HepG2 (cell line): ENCODE results near the gene MRPL28. TPM values are rescaled to one million over a fixed set of nuclear protein-coding genes. Genes with fewer than 3 reads are reported as not detected.

Experiments used
- ATAC-seq: fragments of 200-7000 bp; cut with Tn5 transposase; 3 replicates; pipeline ENCODE4 v1.9.1; 2020; ENCODE audit warnings: mild to moderate bottlenecking, moderate library complexity
- BruUV-seq: library from RNA; stranded (reverse); fragments of 400-500 nt; replicated peaks from 2 replicates; lab custom pipeline; 2021; lab: Mats Ljungman, UMichigan
- CTCF ChIA-PET: fragments of 300-600 bp; formaldehyde crosslinking; extraction: SDS; loops from one replicate; lab custom pipeline; 2021; ENCODE audit warnings: low total read pairs, inconsistent platforms, low intra/inter-chr PET ratio; lab: Yijun Ruan, JAX
- POLR2A ChIA-PET: fragments of 350-600 bp; sonication (Branson Sonifier 250); formaldehyde crosslinking; loops from one replicate; lab custom pipeline; 2020; ENCODE audit warnings: antibody characterized with exemption, inconsistent platforms; lab: Yijun Ruan, JAX
- DNase-seq: peaks from one replicate; pipeline ENCODE4 v3.0.0-alpha.2; 2015; ENCODE audit warnings: low spot score
- FAIRE-seq: peaks from 3 replicates; lab custom pipeline; 2011; peaks lifted over from hg19 to GRCh38; lab: Jason Lieb, UNC
- H2AFZ ChIP-seq: one replicate; pipeline ENCODE4 v1.6.1; 2011; ENCODE audit warnings: low read length, inconsistent platforms
- H3K27ac ChIP-seq: fragments of 300-600 bp; 3 replicates; pipeline ENCODE4 v1.8.0; 2011; ENCODE audit warnings: mixed run types, mild to moderate bottlenecking, mixed read lengths, low read length, inconsistent platforms; ENCODE audit not compliant: insufficient read depth; ENCODE audit errors: extremely low read length
- H3K27me3 ChIP-seq, 2 experiments: fragments of 200-600 bp in 1 of 2; 2 replicates in 1 of 2; 3 replicates in 1 of 2; pipeline versions ENCODE4 v1.6.0 to v1.8.0; 2011; ENCODE audit warnings: low read length in 2 of 2, mild to moderate bottlenecking in 2 of 2, moderate library complexity in 2 of 2, inconsistent platforms in 1 of 2; ENCODE audit not compliant: insufficient read depth in 2 of 2, control insufficient read depth in 1 of 2
- H3K36me3 ChIP-seq, 2 experiments: fragments of 200-600 bp in 1 of 2; replicated peaks in 1 of 2; 2 replicates in 1 of 2; 3 replicates in 1 of 2; pipeline versions ENCODE4 v1.5.1 to v1.8.0; 2011; ENCODE audit warnings: low read length in 2 of 2, inconsistent platforms in 1 of 2; ENCODE audit not compliant: insufficient read depth in 2 of 2, control insufficient read depth in 1 of 2
- H3K4me1 ChIP-seq: 2 replicates; pipeline ENCODE4 v1.5.1; 2012; ENCODE audit warnings: low read length, inconsistent platforms; ENCODE audit not compliant: insufficient read depth
- H3K4me2 ChIP-seq: 2 replicates; pipeline ENCODE4 v1.6.0; 2011; ENCODE audit warnings: low read depth, low read length, inconsistent platforms
- H3K4me3 ChIP-seq, 3 experiments: fragments of 200-600 bp in 1 of 3; sonication (generic), shearing (Covaris generic) in 1 of 3; replicated peaks in 1 of 3; 2 replicates each; pipeline ENCODE4 v1.5.1; 2011 to 2016; ENCODE audit warnings: low read length in 3 of 3, inconsistent platforms in 2 of 3, low read depth in 2 of 3, mild to moderate bottlenecking in 2 of 3, control low read depth in 1 of 3, mixed read lengths in 1 of 3; ENCODE audit not compliant: insufficient read depth in 1 of 3
- H3K79me2 ChIP-seq: one replicate; pipeline ENCODE4 v1.6.1; 2011; ENCODE audit warnings: low read length, inconsistent platforms; ENCODE audit not compliant: insufficient read depth
- H3K9ac ChIP-seq: 2 replicates; pipeline ENCODE4 v1.6.0; 2011; ENCODE audit warnings: mild to moderate bottlenecking, low read depth, low read length, inconsistent platforms; ENCODE audit not compliant: insufficient read depth
- H3K9me3 ChIP-seq: 2 replicates; pipeline ENCODE4 v1.5.1; 2012; ENCODE audit warnings: mild to moderate bottlenecking, low read length
- H4K20me1 ChIP-seq: 2 replicates; pipeline ENCODE4 v1.6.0; 2011; ENCODE audit warnings: inconsistent platforms, mild to moderate bottlenecking, low read length, moderate library complexity; ENCODE audit not compliant: insufficient read depth
- BORCS8-MEF2B ChIP-seq: sonication (generic); formaldehyde crosslinking; IDR thresholded peaks from 2 replicates; pipeline ENCODE4 v1.8.0; 2022; ENCODE audit warnings: mild to moderate bottlenecking, missing genetic modification reagents
- HNRNPL ChIP-seq: fragments of 200-400 bp; formaldehyde crosslinking; IDR thresholded peaks from 2 replicates; pipeline ENCODE4 v1.6.1; 2017; ENCODE audit warnings: mild to moderate bottlenecking, low read depth, low read length
- HOMEZ ChIP-seq: IDR thresholded peaks from 2 replicates; pipeline ENCODE4 v1.6.1; 2016; ENCODE audit warnings: low read depth
- KDM4B ChIP-seq: sonication (generic); formaldehyde crosslinking; IDR thresholded peaks from 2 replicates; pipeline ENCODE4 v1.4.0; 2020; ENCODE audit warnings: missing genetic modification reagents
- SYNCRIP ChIP-seq: fragments of 200-400 bp; formaldehyde crosslinking; IDR thresholded peaks from 2 replicates; pipeline ENCODE4 v1.6.1; 2018; ENCODE audit warnings: mild to moderate bottlenecking, low read depth, low read length; ENCODE audit not compliant: insufficient read depth
- U2AF1 ChIP-seq: fragments of 200-400 bp; formaldehyde crosslinking; optimal IDR thresholded peaks from 2 replicates; pipeline ENCODE3; 2017; ENCODE audit warnings: mild to moderate bottlenecking, low read depth, low read length
- ZBTB10 ChIP-seq: sonication (generic); formaldehyde crosslinking; IDR thresholded peaks from 2 replicates; pipeline ENCODE4 v1.4.0; 2020; ENCODE audit warnings: missing genetic modification reagents, borderline replicate concordance
- ZGPAT ChIP-seq: IDR thresholded peaks from 2 replicates; pipeline ENCODE4 v1.6.1; 2016; ENCODE audit warnings: mild to moderate bottlenecking
- ZNF281 ChIP-seq: sonication (generic); formaldehyde crosslinking; IDR thresholded peaks from 2 replicates; pipeline ENCODE4 v1.4.0; 2020; ENCODE audit warnings: missing genetic modification reagents, borderline replicate concordance
- ZNF414 ChIP-seq: sonication (generic); formaldehyde crosslinking; IDR thresholded peaks from 2 replicates; pipeline ENCODE4 v1.5.0; 2020; ENCODE audit warnings: missing genetic modification reagents
- ZNF563 ChIP-seq: sonication (generic); formaldehyde crosslinking; IDR thresholded peaks from 2 replicates; pipeline ENCODE4 v1.8.0; 2022; ENCODE audit warnings: mild to moderate bottlenecking, moderate library complexity, missing genetic modification reagents
- WGBS: methylation state at CpG from one replicate; pipeline ENCODE4 v1.1.6; 2017; ENCODE audit warnings: low lambda C conversion rate; 5-methylcytosine and 5-hydroxymethylcytosine counted together
- in situ Hi-C: cut with HindIII; loops from 2 replicates; pipeline ENCODE4 v1.10.0; 2017; ENCODE audit warnings: low pct_unique_long_range_greater_than_20kb; ENCODE audit not compliant: extremely low pct_ligation_motif_present
- intact Hi-C: fragments of 100-400 bp; cut with micrococcal nuclease; formaldehyde crosslinking; loops from one replicate; pipeline ENCODE4 v1.10.0; 2022; ENCODE audit not compliant: unreplicated experiment
- polyA plus RNA-seq, 8 experiments: library from polyadenylated mRNA; depleted of rRNA in 3 of 8; stranded (reverse) in 7 of 8; unstranded in 1 of 8; fragments of >200 nt; fragmentation: Illumina TruSeq in 4 of 8; extraction: Trizol in 4 of 8; gene quantifications; 2 replicates each; pipeline versions ENCODE4 v1.2.1 to v1.2.3, GENCODE V29; 2011 to 2016; ENCODE audit warnings: low read depth in 4 of 8, missing spikeins in 1 of 8, mixed read lengths in 1 of 8; ENCODE audit not compliant: insufficient read depth in 1 of 8
- total RNA-seq, 5 experiments: library from RNA; depleted of rRNA; stranded (reverse); fragments of >200 nt; fragmentation: Illumina TruSeq; extraction: Trizol; gene quantifications; 2 replicates each; pipeline ENCODE4 v1.2.3, GENCODE V29; 2016; ENCODE audit warnings: low read depth in 1 of 5

MRPL28 gene
- total and polyA plus RNA-seq, 2 of the 13 experiments (the other 11 are each of a cell fraction or from before 2014, with no cell fraction given): 114 to 135 TPM

GRCh38 chr16:364595-365491, 5.5 kb downstream of the MRPL28 start:
- H2AFZ ChIP-seq: no peak overlapping the region
- CTCF ChIA-PET: interaction anchor here (0.9 kb wide), 1 partner anchor 257 kb away, joined by 3 read pairs; no protein-coding TSS in a partner anchor
- peak overlapping the region; percentile 71 for H3K4me2 ChIP-seq
- H4K20me1 ChIP-seq: no peaks in the 10 kb centered on the region
- peaks cover 5 to 21% of the 10 kb centered on the region in 2 experiments; a peak in 4 of 5 replicates for H3K36me3 ChIP-seq
- H3K9ac ChIP-seq: 0 out of 2 replicates have a peak overlapping the region, but pooled peaks have one; percentile 11
- BruUV-seq: no TSS peak
- POLR2A ChIA-PET: interaction anchor here (0.9 to 1.5 kb wide), 3 partner anchors 12 to 37 kb away, joined by 3 to 6 read pairs (median 4); partner anchors contain the start of genes AXIN1 and DECR2
- peaks cover 74% of the 10 kb centered on the region for H3K4me1 ChIP-seq
- H3K9me3 ChIP-seq: no peaks in the 10 kb centered on the region
- peaks cover 3% of the 10 kb centered on the region for H3K79me2 ChIP-seq
- in situ Hi-C loops: loop anchor here (5.0 kb wide), 1 partner anchor 93 kb away; no protein-coding TSS in a partner anchor
- WGBS: 65% methylated on average over 15 of the region's 19 CpGs
- FAIRE-seq (no peak), DNase-seq (no peak), ATAC-seq (0 out of 3 replicates have a peak, but pooled peaks have one; percentile 1)
- no peak overlapping the region for H3K27ac ChIP-seq
- peaks cover 1 to 13% of the 10 kb centered on the region in 2 experiments; a peak in 4 of 5 replicates for H3K27me3 ChIP-seq
- intact Hi-C loops: loop anchor here (5.0 kb wide), 2 partner anchors 138 to 248 kb away; partner anchors contain the start of gene LUC7L
- H3K4me3 ChIP-seq: peak overlapping the region in 1 of 3 experiments; percentile 46; a peak in 2 of 6 replicates
- TF ChIP-seq BORCS8-MEF2B: no peak
- peak; percentile 65; the same call in 1 of the 2 replicates for TF ChIP-seq HNRNPL
- no peak for TF ChIP-seq ZBTB10
- TF ChIP-seq ZNF563: no peak
- TF ChIP-seq ZNF281: no peak
- TF ChIP-seq HOMEZ (CRISPR knock-in tag): no peak
- TF ChIP-seq SYNCRIP: no peak
- no peak for TF ChIP-seq ZNF414
- no peak for TF ChIP-seq U2AF1
- 0 out of 2 replicates have a peak, but pooled peaks have one; percentile 21 for TF ChIP-seq ZGPAT (CRISPR knock-in tag)
- TF ChIP-seq KDM4B (CRISPR knock-in tag): no peak
